BLaER1 treated with 17β-estradiol and CSF1 and Interleukin-3, amounts not matched to agents 10 nM and 100 nM (cell line): ENCODE data around the gene CAND2.
A peak's percentile ranks its signal among the peaks of the same experiment; 100 is the strongest.
"Not testable (repeated sequence)": the region's sequence is repeated elsewhere in the genome, so short reads cannot be mapped to it uniquely, and the experiment has no call there.

Source experiments
- H3K27ac ChIP-seq, 11 experiments: shearing (Covaris generic); formaldehyde crosslinking; 2 replicates each; pipeline ENCODE4 v1.8.1; 2022
- H3K27me3 ChIP-seq, 11 experiments: shearing (Covaris generic); formaldehyde crosslinking; 2 replicates each; pipeline ENCODE4 v1.8.1; 2022
- H3K36me3 ChIP-seq, 11 experiments: shearing (Covaris generic); formaldehyde crosslinking; 2 replicates each; pipeline ENCODE4 v1.8.1; 2022
- H3K4me1 ChIP-seq, 10 experiments: shearing (Covaris generic); formaldehyde crosslinking; 2 replicates each; pipeline ENCODE4 v1.8.1; 2022
- H3K4me2 ChIP-seq, 11 experiments: shearing (Covaris generic); formaldehyde crosslinking; 2 replicates each; pipeline ENCODE4 v1.8.1; 2022
- H3K4me3 ChIP-seq, 10 experiments: shearing (Covaris generic); formaldehyde crosslinking; 2 replicates each; pipeline ENCODE4 v1.8.1; 2022
- H3K9ac ChIP-seq, 11 experiments: shearing (Covaris generic); formaldehyde crosslinking; 2 replicates each; pipeline ENCODE4 v1.8.1; 2022
- H3K9me3 ChIP-seq, 11 experiments: shearing (Covaris generic); formaldehyde crosslinking; replicated peaks in 1 of 11; 2 replicates each; pipeline ENCODE4 v1.8.1; 2022
- H4K20me1 ChIP-seq, 11 experiments: shearing (Covaris generic); formaldehyde crosslinking; 2 replicates each; pipeline ENCODE4 v1.8.1; 2022
- Cebpa-rat ChIP-seq, 11 experiments: shearing (Covaris generic); IDR thresholded peaks; 2 replicates each; pipeline ENCODE4 v1.8.1; 2022

CAND2 gene

DNA sequence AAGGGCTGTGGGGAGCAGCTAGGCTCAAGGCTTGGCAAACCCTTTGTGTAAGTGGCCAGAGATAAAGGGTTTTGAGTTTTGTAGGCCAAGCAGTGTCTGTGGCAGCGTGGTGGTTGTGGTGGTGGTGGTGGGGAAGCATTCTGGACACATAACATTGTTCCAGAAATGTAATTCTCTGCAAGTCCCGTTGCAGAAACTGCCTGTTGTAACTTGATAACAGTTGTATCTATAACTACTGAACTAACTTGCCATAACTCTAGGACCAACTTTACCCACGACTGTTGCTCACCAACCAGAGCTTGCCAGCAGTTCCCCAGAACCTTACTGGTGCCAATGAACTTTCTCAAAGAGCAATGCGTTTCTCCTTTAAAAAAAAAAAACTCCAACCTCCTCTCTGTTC lies 19.3 kb upstream of the CAND2 start:
- TF ChIP-seq Cebpa-rat (IDR thresholded peaks at IDR 0.05): no peak
- Histone ChIP-seq H4K20me1 (no peaks in the 10 kb centered on the region), H3K36me3 (no peaks in the 10 kb centered on the region), H3K27ac (no peak overlapping the region), H3K27me3 (no peaks in the 10 kb centered on the region), H3K4me2 (no peak overlapping the region), H3K4me1 (peaks cover 5 to 20% (median 14%) of the 10 kb centered on the region in 10 experiments; a peak in 19 of 20 replicates), H3K9me3 (no peaks in the 10 kb centered on the region), H3K4me3 (no peak overlapping the region), H3K9ac (no peak overlapping the region)

DNA sequence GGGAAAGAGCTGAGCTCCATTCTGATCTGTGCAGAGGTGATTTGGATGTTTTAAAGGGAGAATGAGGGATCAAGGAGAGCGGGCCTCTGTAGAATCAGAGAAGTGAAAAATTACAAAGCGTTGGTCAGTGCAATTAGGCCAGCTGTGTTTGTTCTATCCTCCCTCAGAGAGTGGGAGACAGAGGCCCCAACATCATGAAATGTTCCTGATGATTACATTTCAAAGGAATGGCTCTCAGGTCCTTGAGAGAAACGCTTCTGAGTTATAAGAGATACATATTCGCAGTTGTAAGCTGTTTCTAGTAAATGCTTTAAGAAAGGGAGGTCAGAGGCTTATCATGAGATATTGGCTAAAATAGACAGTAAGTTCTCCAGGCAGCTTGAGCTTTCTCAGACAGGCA lies 15.7 kb upstream of the CAND2 start:
- H3K4me2 ChIP-seq: no peak overlapping the region
- H3K27me3 ChIP-seq: no peaks in the 10 kb centered on the region
- no peaks in the 10 kb centered on the region for H3K9me3 ChIP-seq
- no peaks in the 10 kb centered on the region for H3K4me1 ChIP-seq
- no peaks in the 10 kb centered on the region for H3K36me3 ChIP-seq
- H3K27ac ChIP-seq: no peak overlapping the region
- H3K9ac ChIP-seq: no peak overlapping the region
- H4K20me1 ChIP-seq: no peaks in the 10 kb centered on the region
- TF ChIP-seq Cebpa-rat (IDR thresholded peaks at IDR 0.05): no peak
- H3K4me3 ChIP-seq: no peak overlapping the region

DNA sequence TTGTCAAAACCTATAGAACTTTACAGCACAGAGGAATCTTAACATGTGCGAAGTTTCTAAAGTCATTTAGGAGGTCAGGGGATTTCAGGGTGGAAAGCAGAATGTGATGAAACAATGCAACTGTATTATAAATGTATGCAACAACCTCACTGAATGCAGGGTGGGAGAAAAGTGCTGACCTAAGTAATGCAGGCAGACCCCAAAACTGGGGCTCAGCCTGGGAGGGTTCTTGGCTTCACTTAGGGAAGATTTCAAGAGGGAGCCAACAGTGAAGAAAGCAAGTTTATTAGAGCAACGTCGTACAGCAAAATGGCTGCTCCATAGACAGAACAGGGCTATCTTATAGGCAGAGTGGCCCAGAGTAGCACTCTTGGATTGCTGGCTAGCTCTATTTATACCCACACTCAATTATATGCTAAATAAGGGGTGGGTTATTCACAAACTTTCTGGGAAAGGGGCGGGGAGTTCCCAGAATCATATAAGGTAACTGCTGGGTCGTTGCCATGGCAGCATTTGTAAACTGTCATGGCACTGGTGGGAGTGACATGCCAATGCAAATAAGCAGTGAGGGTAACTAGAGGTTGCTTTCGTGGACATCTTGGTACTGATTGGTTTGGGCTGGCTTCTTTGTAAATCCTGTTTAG lies 14.2 kb upstream of the CAND2 start:
- TF ChIP-seq Cebpa-rat (IDR thresholded peaks at IDR 0.05): no peak
- H3K4me3 ChIP-seq: no peak overlapping the region

DNA sequence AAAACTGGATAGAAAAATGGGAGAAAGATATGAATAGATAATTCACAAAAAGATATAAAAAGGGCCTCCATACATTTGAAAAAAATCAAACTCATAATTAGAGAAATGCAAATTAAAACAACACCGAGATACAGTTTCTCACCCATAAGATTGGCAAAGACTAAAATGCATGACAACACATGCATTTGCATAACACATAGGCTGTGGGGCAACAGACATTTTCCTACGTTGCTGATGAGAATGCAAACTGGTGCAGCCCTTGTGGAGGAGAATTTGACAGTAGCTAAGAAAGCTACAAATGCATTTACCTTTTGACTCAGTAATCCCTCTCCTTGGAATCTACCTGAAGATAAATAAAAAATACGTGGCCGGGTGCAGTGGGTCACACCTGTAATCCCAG lies 11.4 kb upstream of the CAND2 start:
- H3K9ac ChIP-seq: no peak overlapping the region
- no peaks in the 10 kb centered on the region for H4K20me1 ChIP-seq
- H3K27ac ChIP-seq: no peak overlapping the region
- no peaks in the 10 kb centered on the region for H3K4me1 ChIP-seq
- H3K36me3 ChIP-seq: no peaks in the 10 kb centered on the region
- H3K4me3 ChIP-seq: no peak overlapping the region
- H3K27me3 ChIP-seq: no peaks in the 10 kb centered on the region
- no peak overlapping the region for H3K4me2 ChIP-seq
- no peaks in the 10 kb centered on the region for H3K9me3 ChIP-seq
- no peak for TF ChIP-seq Cebpa-rat (IDR thresholded peaks at IDR 0.05)

More for the DNA sequence above, 14.2 kb upstream of the CAND2 start:
- Histone ChIP-seq H3K27me3 (no peaks in the 10 kb centered on the region), H3K9me3 (no peaks in the 10 kb centered on the region), H3K36me3 (no peaks in the 10 kb centered on the region), H3K27ac (no peak overlapping the region), H3K9ac (no peak overlapping the region), H3K4me2 (no peak overlapping the region), H3K4me1 (no peaks in the 10 kb centered on the region), H4K20me1 (no peaks in the 10 kb centered on the region)

DNA sequence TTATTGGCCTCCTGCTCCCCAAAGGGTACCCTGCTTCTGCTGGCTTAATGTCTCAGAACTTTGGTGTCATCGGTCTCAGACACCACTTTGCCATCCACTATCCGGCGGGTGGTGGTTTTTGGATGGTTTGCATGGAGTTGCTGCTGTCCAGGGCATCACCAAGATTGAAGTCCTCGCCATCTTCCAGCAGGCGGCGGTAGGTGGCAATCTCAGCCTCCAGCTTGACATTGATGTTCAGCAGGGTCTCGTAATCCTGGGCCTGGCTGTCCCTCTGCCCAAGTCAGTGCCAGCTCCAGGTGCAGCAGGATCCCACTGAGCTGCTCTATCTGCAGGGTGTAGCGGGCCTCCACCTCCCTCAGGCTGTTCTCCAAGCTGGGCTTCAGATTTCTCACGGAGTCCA lies 9.1 kb upstream of the CAND2 start:
- H3K36me3 ChIP-seq, H3K9ac ChIP-seq, H3K27ac ChIP-seq, H4K20me1 ChIP-seq, H3K4me2 ChIP-seq, H3K4me1 ChIP-seq, H3K4me3 ChIP-seq, H3K9me3 ChIP-seq, H3K27me3 ChIP-seq: not testable (repeated sequence)

DNA sequence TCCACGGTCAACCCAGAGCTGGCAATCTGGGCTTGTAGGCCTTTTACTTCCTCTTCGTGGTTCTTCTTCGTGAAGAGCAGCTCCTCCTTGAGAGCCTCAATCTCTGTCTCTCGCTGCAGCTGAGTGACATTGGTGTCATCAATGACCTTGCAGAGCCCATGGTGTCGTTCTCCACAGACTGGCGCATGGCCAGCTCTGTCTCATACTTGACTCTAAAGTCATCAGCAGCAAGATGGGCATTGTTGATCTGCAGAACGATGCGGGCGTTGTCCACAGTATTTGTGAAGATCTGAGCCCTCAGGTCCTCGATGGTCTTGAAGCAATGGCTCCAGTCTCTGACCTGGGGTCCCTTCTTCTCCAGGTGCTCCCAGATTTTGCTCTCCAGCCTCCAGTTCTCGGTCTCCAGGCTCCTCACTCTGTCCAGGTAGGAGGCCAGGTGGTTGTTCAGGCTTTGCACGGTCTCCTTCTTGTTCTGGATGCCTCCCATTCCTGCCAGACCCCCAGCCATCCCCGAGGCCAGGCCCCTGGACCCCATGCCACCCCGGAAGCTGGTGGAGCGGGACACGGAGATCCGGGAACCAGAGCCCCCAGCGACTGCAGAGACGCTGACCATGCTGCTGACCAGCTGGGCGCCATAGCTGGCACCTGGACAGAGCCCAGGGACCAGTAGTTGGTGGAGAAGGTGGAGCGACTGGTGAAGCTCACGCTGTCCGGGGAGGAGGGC lies 8.4 kb upstream of the CAND2 start:
- H3K9me3 ChIP-seq, H3K27ac ChIP-seq, H3K27me3 ChIP-seq, H3K4me2 ChIP-seq, H3K9ac ChIP-seq, H4K20me1 ChIP-seq, H3K4me3 ChIP-seq, H3K4me1 ChIP-seq, H3K36me3 ChIP-seq: not testable (repeated sequence)

DNA sequence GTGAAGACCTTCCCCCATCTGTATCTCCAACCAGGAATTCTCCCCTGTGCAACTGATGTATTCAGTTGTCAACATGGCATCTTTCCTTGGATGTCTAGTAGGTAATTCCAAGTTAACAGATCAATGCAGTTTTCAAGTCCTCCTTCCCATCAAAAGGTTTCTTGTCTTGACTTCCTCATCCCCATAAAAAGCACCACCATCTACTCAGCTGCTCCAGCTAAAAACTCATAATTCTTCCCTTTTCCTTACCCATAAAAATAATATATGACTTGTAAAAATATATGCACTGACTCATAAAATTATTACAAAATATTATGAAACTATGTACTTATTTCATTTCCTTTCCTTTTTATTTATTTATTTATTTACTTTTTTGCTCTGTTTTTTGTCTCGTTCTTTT lies 5.0 kb upstream of the CAND2 start:
- Histone ChIP-seq H4K20me1 (no peaks in the 10 kb centered on the region), H3K36me3 (no peaks in the 10 kb centered on the region), H3K27me3 (peaks cover 0 to 7% (median 0%) of the 10 kb centered on the region in 11 experiments; a peak in 6 of 22 replicates), H3K9ac (no peak overlapping the region), H3K27ac (no peak overlapping the region), H3K9me3 (no peaks in the 10 kb centered on the region), H3K4me1 (peaks cover 6 to 17% (median 10%) of the 10 kb centered on the region in 10 experiments), H3K4me2 (no peak overlapping the region), H3K4me3 (no peak overlapping the region)
- no peak for TF ChIP-seq Cebpa-rat (IDR thresholded peaks at IDR 0.05)

DNA sequence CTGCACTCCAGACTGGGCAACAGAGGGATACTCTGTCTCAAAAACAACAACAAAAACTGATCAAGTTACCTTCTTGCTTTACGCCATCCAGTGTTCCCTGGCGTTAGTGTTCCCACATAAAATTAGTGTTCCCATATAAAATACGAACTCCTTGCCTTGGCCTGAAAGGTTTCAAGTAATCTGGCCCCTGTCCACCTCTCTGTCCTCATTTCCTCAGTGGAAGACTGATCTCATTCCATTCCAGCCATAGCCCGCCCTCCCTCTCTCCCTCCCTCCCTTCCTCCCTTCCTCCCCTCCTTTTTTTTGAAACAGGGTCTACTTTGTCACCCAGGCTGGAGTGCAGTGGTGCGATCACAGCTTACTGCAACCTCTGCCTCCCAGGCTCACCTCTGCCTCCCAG lies 2.8 kb upstream of the CAND2 start:
- no peaks in the 10 kb centered on the region for H3K36me3 ChIP-seq
- no peak for TF ChIP-seq Cebpa-rat (IDR thresholded peaks at IDR 0.05)
- no peak overlapping the region for H3K4me3 ChIP-seq
- H3K27ac ChIP-seq: no peak overlapping the region
- H3K27me3 ChIP-seq: peaks cover 0 to 12% (median 0%) of the 10 kb centered on the region in 11 experiments; a peak in 6 of 22 replicates
- peaks cover 6 to 35% (median 20%) of the 10 kb centered on the region in 10 experiments for H3K4me1 ChIP-seq
- no peak overlapping the region for H3K9ac ChIP-seq
- H4K20me1 ChIP-seq: peaks cover 0 to 5% (median 0%) of the 10 kb centered on the region in 11 experiments; a peak in 1 of 22 replicates
- H3K9me3 ChIP-seq: no peaks in the 10 kb centered on the region
- no peak overlapping the region for H3K4me2 ChIP-seq

DNA sequence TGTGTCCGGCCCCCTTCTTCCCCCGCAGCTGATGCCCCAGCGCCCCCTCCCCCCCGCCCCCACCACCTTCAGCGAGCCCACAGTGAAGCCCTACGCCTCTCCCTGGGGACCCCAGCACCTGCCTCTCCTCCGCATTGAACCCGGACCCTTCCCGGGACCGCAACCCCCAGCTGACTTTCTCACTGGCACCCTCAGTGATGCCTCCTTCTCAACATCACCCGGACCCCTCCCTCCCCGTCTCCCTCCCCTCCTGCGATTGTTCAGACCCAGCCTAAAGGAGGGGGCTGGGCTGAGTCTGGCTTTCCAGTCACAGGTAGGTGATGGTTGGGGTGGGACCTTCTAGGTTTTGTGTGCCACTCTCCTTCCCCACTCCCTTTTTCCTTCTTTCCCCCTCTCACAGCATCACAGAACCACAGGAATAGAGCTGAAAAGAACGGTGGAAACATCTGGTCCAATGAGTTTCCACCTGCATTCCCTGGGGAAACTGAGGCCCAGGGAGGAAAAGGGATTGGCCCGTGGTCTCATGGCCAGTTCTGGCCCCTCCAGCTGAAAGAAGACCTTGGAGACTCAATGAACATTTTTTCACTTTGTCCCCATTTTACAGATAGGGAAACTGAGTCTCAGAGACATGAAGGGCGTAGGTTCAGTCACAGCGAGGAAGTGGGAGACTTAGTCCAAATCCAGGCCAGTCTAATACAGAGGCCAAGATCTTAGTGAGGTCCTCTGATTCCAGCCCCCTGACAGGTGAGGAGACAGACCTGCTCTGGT lies 828 bp downstream of the CAND2 start:
- peaks cover 0 to 12% (median 0%) of the 10 kb centered on the region in 11 experiments; a peak in 6 of 22 replicates for H3K27me3 ChIP-seq
- H3K4me3 ChIP-seq: peak overlapping the region in 7 of 10 experiments; percentile 62 to 72 (median 69); a peak in 9 of 20 replicates
- peaks cover 6 to 35% (median 20%) of the 10 kb centered on the region in 10 experiments for H3K4me1 ChIP-seq
- H3K36me3 ChIP-seq: no peaks in the 10 kb centered on the region
- peak overlapping the region in 10 of 11 experiments; percentile 91 to 99 (median 94); a peak in 17 of 22 replicates for H3K4me2 ChIP-seq
- H3K9ac ChIP-seq: peak overlapping the region in 2 of 11 experiments; percentile 72 to 74; a peak in 6 of 22 replicates
- no peak for TF ChIP-seq Cebpa-rat (IDR thresholded peaks at IDR 0.05)
- H3K9me3 ChIP-seq: no peaks in the 10 kb centered on the region
- peak overlapping the region in 1 of 11 experiments; percentile 80; a peak in 1 of 22 replicates for H3K27ac ChIP-seq
- peaks cover 0 to 8% (median 0%) of the 10 kb centered on the region in 11 experiments; a peak in 1 of 22 replicates for H4K20me1 ChIP-seq
